Colonic mucosa (tissue), 4 donors: ENCODE measurements around the gene TNFAIP8L3. TPM values are rescaled to one million over a fixed set of nuclear protein-coding genes. Genes with fewer than 3 reads are reported as not detected.

Experiments
- DNase-seq: peaks from one replicate; pipeline ENCODE4 v3.0.0-alpha.2; 2020
- H3K27ac ChIP-seq: fragments of 200-600 bp; one replicate; pipeline ENCODE4 v1.8.0; 2021
- H3K27me3 ChIP-seq: fragments of 200-600 bp; one replicate; pipeline ENCODE4 v1.8.0; 2021
- H3K36me3 ChIP-seq: fragments of 200-600 bp; one replicate; pipeline ENCODE4 v1.8.0; 2021
- H3K4me1 ChIP-seq: fragments of 200-600 bp; one replicate; pipeline ENCODE4 v1.8.0; 2021; ENCODE audit warnings: mild to moderate bottlenecking
- H3K4me3 ChIP-seq: fragments of 200-600 bp; one replicate; pipeline ENCODE4 v1.8.0; 2021
- H3K9ac ChIP-seq, 2 donors: one replicate each; pipeline ENCODE4 v1.7.0; 2013; ENCODE audit warnings: control low read depth in 2 of 2, low read depth in 2 of 2, low read length in 2 of 2
- H3K9me3 ChIP-seq: fragments of 200-600 bp; one replicate; pipeline ENCODE4 v1.8.0; 2021
- intact Hi-C: fragments of 100-400 bp; cut with DNase I; formaldehyde crosslinking; loops from one replicate; pipeline ENCODE4 v1.14.1; 2022
- total RNA-seq, 2 donors: library from RNA; stranded (reverse); fragmentation: NEBNext Ultra II Directional in 1 of 2; extraction: Animal tissue kit (Norgen Biotek cat#: 25700) in 1 of 2; gene quantifications; one replicate each; pipeline ENCODE4 v1.2.1, GENCODE V29; 2021
- TF ChIP-seq, protein P1 (sequence below): fragments of 200-600 bp; IDR thresholded peaks from one replicate; pipeline ENCODE4 v1.8.0; 2022; ENCODE audit warnings: antibody characterized with exemption, mild to moderate bottlenecking
- donor health status: healthy.
- donor health status: DM: no; HTN: no; CAD: no.
- donor health status: DM: no; HTN: no; CAD: no.

The TNFAIP8L3 gene
- total RNA-seq, 2 donors from 2014 or later = 5.3 to 7.3 TPM

DNA sequence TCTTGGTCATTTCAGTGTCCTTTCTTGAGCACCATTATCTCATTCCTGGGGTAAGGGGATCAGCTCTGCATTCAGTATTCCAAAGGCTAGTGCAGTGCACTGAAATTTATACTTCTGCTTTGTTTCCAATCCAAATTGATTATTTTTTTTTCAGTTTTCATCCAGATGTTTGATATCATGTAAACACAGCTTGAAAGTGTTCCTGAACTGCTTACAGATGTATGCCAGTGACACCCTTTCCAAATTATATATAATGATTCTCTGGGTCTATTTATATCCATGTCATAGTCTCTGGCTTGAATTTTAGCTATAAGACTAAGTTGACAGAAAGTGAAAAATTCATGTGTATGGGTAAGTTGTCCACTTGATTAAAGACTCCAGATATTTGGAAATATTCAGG, 11.8 kb upstream of the TNFAIP8L3 start:
- H3K4me1 ChIP-seq = no peaks in the 10 kb centered on the region
- no peak overlapping the region for H3K27ac ChIP-seq
- no peak for DNase-seq
- H3K9me3 ChIP-seq = no peaks in the 10 kb centered on the region
- intact Hi-C loops = no loop called here
- no peaks in the 10 kb centered on the region for H3K27me3 ChIP-seq
- no peak overlapping the region for H3K4me3 ChIP-seq
- H3K36me3 ChIP-seq = no peaks in the 10 kb centered on the region
- H3K9ac ChIP-seq = no peak overlapping the region
- TF ChIP-seq, protein P1, sequence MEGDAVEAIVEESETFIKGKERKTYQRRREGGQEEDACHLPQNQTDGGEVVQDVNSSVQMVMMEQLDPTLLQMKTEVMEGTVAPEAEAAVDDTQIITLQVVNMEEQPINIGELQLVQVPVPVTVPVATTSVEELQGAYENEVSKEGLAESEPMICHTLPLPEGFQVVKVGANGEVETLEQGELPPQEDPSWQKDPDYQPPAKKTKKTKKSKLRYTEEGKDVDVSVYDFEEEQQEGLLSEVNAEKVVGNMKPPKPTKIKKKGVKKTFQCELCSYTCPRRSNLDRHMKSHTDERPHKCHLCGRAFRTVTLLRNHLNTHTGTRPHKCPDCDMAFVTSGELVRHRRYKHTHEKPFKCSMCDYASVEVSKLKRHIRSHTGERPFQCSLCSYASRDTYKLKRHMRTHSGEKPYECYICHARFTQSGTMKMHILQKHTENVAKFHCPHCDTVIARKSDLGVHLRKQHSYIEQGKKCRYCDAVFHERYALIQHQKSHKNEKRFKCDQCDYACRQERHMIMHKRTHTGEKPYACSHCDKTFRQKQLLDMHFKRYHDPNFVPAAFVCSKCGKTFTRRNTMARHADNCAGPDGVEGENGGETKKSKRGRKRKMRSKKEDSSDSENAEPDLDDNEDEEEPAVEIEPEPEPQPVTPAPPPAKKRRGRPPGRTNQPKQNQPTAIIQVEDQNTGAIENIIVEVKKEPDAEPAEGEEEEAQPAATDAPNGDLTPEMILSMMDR = no peak

DNA sequence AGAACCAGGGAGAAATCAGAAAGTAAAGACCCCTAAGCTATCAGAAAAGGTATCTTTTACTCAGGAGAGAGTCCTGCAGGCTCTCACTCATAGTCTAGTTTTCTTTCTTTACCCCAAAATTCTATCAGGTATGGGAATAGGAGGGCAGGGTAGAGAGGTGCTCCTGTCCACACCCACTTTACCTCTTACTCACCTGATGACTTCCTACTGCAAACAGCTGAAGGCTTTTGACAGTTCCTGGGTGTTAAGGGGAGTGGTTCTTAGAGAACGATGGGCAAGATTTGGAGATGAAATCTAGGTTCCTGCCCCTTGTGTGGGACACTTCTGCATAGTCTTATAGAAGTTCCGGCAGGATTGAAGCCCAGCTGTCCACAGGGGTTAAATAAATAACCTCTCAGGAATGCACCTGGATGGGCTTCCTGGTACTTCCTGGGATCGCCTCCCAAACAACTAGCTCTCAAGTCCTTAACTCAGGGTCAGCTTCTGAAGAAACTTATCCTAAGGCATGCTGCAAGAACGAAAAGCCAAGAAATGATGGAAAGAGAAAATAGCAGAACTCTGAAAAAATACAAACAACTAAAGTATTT, 10.8 kb upstream of the TNFAIP8L3 start:
- no peaks in the 10 kb centered on the region for H3K36me3 ChIP-seq
- TF ChIP-seq, protein P1 = no peak
- H3K9ac ChIP-seq = no peak overlapping the region
- no peak overlapping the region for H3K4me3 ChIP-seq
- intact Hi-C loops = no loop called here
- H3K4me1 ChIP-seq = no peaks in the 10 kb centered on the region
- no peak for DNase-seq
- no peak overlapping the region for H3K27ac ChIP-seq
- no peaks in the 10 kb centered on the region for H3K9me3 ChIP-seq
- H3K27me3 ChIP-seq = no peaks in the 10 kb centered on the region

DNA sequence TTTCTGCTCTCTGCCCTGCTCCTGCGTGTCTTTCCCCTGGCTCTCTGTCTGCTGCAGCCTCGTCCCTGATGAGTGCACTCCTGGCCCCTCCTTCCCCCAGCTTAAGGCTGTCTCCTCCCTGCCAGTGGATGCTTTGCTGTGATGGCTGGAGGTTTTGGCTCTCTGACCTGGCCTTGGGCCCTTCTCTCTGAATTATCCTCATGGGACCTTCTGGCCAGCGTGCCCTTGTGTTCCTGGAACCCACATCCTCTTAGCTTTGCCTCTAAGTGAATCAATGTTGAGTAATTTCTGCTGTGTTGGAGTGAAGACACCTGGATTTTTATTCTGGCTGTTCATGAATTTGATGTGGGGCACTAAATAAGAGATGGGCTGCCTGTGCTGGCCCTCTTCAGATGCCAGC, 9.8 kb upstream of the TNFAIP8L3 start:
- no peaks in the 10 kb centered on the region for H3K4me1 ChIP-seq
- no peak overlapping the region for H3K9ac ChIP-seq
- H3K9me3 ChIP-seq = no peaks in the 10 kb centered on the region
- H3K36me3 ChIP-seq = no peaks in the 10 kb centered on the region
- TF ChIP-seq, protein P1 = no peak
- peak; percentile 57 for DNase-seq
- intact Hi-C loops = no loop called here
- H3K27me3 ChIP-seq = no peaks in the 10 kb centered on the region
- H3K27ac ChIP-seq = no peak overlapping the region
- H3K4me3 ChIP-seq = no peak overlapping the region

DNA sequence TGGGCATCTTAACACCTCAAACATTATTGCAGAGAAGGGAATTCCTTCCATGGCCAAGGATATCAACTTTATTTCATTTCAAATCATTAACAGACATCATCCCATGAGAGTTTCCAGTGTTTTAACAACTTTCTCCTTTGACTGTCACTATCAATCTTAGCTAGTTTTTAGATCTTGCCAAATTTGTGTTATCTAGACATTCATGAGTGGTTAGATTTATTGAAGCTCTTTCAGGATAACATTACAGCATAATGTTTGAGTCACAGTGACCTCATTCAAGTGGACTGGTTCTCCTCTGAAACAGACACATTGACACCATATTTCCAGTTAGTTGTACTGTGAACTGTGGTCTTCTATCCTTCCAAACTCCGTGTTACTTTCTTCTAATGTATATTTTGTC, 8.6 kb upstream of the TNFAIP8L3 start:
- Histone ChIP-seq H3K4me3 (no peak overlapping the region), H3K9ac (no peak overlapping the region), H3K27me3 (no peaks in the 10 kb centered on the region), H3K36me3 (no peaks in the 10 kb centered on the region), H3K27ac (no peak overlapping the region), H3K9me3 (no peaks in the 10 kb centered on the region), H3K4me1 (no peaks in the 10 kb centered on the region)
- TF ChIP-seq, protein P1 = no peak
- intact Hi-C loops = no loop called here
- no peak for DNase-seq

DNA sequence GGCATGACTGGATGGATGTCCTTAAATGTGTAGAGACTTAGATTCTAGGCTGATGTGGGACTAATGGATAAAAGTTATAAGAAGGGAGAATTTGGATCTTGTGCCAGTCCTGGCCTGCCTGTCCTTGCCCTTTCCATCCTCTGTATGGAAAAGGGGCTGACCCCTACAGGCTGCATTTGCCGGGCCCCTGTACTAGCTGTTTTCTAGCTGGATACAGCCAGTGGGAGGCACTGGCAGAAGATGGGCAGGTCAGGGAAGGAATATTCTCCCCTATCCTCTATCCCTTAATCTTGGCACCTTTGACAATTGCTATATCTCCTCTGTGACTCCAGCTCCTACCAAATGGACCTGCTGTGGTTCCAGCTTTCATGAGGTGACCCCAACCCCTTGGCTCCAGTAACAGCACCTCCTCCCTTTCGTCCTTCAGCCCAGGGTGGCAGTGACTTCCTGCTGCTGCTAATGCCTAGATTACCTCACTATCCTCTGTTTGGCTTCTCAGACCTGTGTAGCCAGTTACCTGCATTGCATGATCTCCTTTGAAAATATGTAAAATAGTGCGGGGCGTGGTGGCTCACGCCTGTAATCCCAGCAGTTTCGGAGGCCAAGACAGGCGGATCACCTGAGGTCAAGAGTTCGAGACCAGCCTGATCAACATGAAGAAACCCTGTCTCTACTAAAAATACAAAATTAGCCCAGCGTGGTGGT, 6.2 kb upstream of the TNFAIP8L3 start:
- Histone ChIP-seq H3K9me3 (no peaks in the 10 kb centered on the region), H3K4me3 (no peak overlapping the region), H3K36me3 (no peaks in the 10 kb centered on the region), H3K27ac (no peak overlapping the region), H3K4me1 (no peaks in the 10 kb centered on the region), H3K9ac (no peak overlapping the region), H3K27me3 (no peaks in the 10 kb centered on the region)
- intact Hi-C loops = no loop called here
- TF ChIP-seq, protein P1 = no peak
- DNase-seq = no peak
